GM12878 (cell line): ENCODE data around the gene ACTN3. TPM values are rescaled to one million over a fixed set of nuclear protein-coding genes. Genes with fewer than 3 reads are reported as not detected.
A peak's percentile ranks its signal among the peaks of the same experiment; 100 is the strongest.

Experiments
- ASH2L ChIP-seq: fragments of 300-600, 200-600 bp; sonication (generic); IDR thresholded peaks from 2 replicates; pipeline ENCODE4 v1.6.1; 2017; ENCODE audit warnings: low read depth, mild to moderate bottlenecking, borderline replicate concordance
- ATF3 ChIP-seq: IDR thresholded peaks from 2 replicates; pipeline ENCODE4 v1.6.1; 2011; ENCODE audit warnings: low read depth, mild to moderate bottlenecking, low read length, moderate library complexity, borderline replicate concordance; ENCODE audit errors: extremely low read depth
- BACH1 ChIP-seq: fragments of 450-650 bp; IDR thresholded peaks from 2 replicates; pipeline ENCODE4 v1.6.1; 2017; ENCODE audit warnings: mild to moderate bottlenecking, borderline replicate concordance
- CBX3 ChIP-seq: fragments of 200-600 bp; sonication (generic); IDR thresholded peaks from 2 replicates; pipeline ENCODE4 v1.6.1; 2016; ENCODE audit warnings: low read depth, borderline replicate concordance
- CEBPB ChIP-seq, 2 experiments: fragments of 150-350 bp in 1 of 2; IDR thresholded peaks; 2 replicates each; pipeline ENCODE4 v1.6.1; 2012 to 2014; ENCODE audit warnings: low read depth in 2 of 2, low read length in 2 of 2, borderline replicate concordance in 1 of 2, inconsistent platforms in 1 of 2
- CTCF ChIP-seq, 3 experiments: IDR thresholded peaks in 2 of 3; conservative IDR thresholded peaks in 1 of 3; 2 replicates each; pipeline ENCODE4 v1.5.1; 2011; ENCODE audit warnings: low read depth in 3 of 3, low read length in 3 of 3, mild to moderate bottlenecking in 3 of 3, control low read depth in 2 of 3, moderate library complexity in 2 of 3, inconsistent platforms in 1 of 3, mixed read lengths in 1 of 3; ENCODE audit not compliant: control insufficient read depth in 2 of 3, insufficient read depth in 1 of 3; ENCODE audit errors: extremely low read depth in 1 of 3
- ETV6 ChIP-seq, 2 experiments: fragments of 450-650 bp in 1 of 2; IDR thresholded peaks in 1 of 2; conservative IDR thresholded peaks in 1 of 2; 2 replicates each; pipeline ENCODE4 v1.6.1; 2014; ENCODE audit warnings: antibody characterized with exemption in 1 of 2, borderline replicate concordance in 1 of 2, low read depth in 1 of 2, mild to moderate bottlenecking in 1 of 2, moderate library complexity in 1 of 2
- HDAC2 ChIP-seq: fragments of 200-600 bp; sonication (generic); IDR thresholded peaks from 2 replicates; pipeline ENCODE4 v1.6.1; 2017
- HDAC6 ChIP-seq: fragments of 200-600 bp; sonication (generic); IDR thresholded peaks from one replicate; pipeline ENCODE4 v1.8.0; 2017; ENCODE audit warnings: antibody characterized with exemption; ENCODE audit not compliant: unreplicated experiment
- HSF1 ChIP-seq: fragments of 150-350 bp; IDR thresholded peaks from 2 replicates; pipeline ENCODE4 v1.6.1; 2014; ENCODE audit warnings: mild to moderate bottlenecking, low read depth, low read length
- IRF3 ChIP-seq: fragments of 450-650 bp; IDR thresholded peaks from 2 replicates; pipeline ENCODE4 v1.6.1; 2014; ENCODE audit warnings: mild to moderate bottlenecking
- IRF5 ChIP-seq: fragments of 450-650 bp; IDR thresholded peaks from 2 replicates; pipeline ENCODE4 v1.6.1; 2017; ENCODE audit warnings: borderline replicate concordance
- JUND ChIP-seq: IDR thresholded peaks from 2 replicates; pipeline ENCODE4 v1.6.1; 2012; ENCODE audit warnings: low read depth, mild to moderate bottlenecking, low read length, improper control_type of control experiment, moderate library complexity
- MTA2 ChIP-seq: fragments of 450-650 bp; IDR thresholded peaks from 2 replicates; pipeline ENCODE4 v1.6.1; 2016; ENCODE audit warnings: low read depth, mild to moderate bottlenecking, moderate library complexity
- PML ChIP-seq: IDR thresholded peaks from 2 replicates; pipeline ENCODE4 v1.6.1; 2012; ENCODE audit warnings: low read length, inconsistent platforms
- POLR2A ChIP-seq: IDR thresholded peaks from 2 replicates; pipeline ENCODE4 v1.6.1; 2011; ENCODE audit warnings: low read depth, mild to moderate bottlenecking, low read length
- RAD21 ChIP-seq: IDR thresholded peaks from 2 replicates; pipeline ENCODE4 v1.6.1; 2011; ENCODE audit warnings: mild to moderate bottlenecking, low read depth, low read length, moderate library complexity; ENCODE audit not compliant: insufficient read depth
- RB1 ChIP-seq: fragments of 450-650 bp; formaldehyde crosslinking; IDR thresholded peaks from 2 replicates; pipeline ENCODE4 v1.6.1; 2017; ENCODE audit warnings: mild to moderate bottlenecking, borderline replicate concordance
- SIN3A ChIP-seq: IDR thresholded peaks from 2 replicates; pipeline ENCODE4 v1.6.1; 2012; ENCODE audit warnings: low read depth, low read length, improper control_type of control experiment
- SIX5 ChIP-seq: IDR thresholded peaks from 2 replicates; pipeline ENCODE4 v1.6.1; 2011; ENCODE audit warnings: mild to moderate bottlenecking, low read depth, low read length, moderate library complexity; ENCODE audit not compliant: severe bottlenecking
- TAF1 ChIP-seq: IDR thresholded peaks from 2 replicates; pipeline ENCODE4 v1.6.1; 2011; ENCODE audit warnings: mild to moderate bottlenecking, low read depth, low read length, borderline replicate concordance
- TBL1XR1 ChIP-seq: IDR thresholded peaks from 2 replicates; pipeline ENCODE4 v1.6.1; 2012; ENCODE audit warnings: low read depth, low read length, improper control_type of control experiment
- YBX1 ChIP-seq: fragments of 450-650 bp; IDR thresholded peaks from 2 replicates; pipeline ENCODE4 v1.6.1; 2016; ENCODE audit warnings: antibody characterized with exemption
- ZBED1 ChIP-seq: IDR thresholded peaks from 2 replicates; pipeline ENCODE4 v1.6.1; 2016; ENCODE audit warnings: borderline replicate concordance
- ZSCAN29 ChIP-seq: fragments of 450-650 bp; IDR thresholded peaks from 2 replicates; pipeline ENCODE4 v1.6.1; 2017; ENCODE audit warnings: mild to moderate bottlenecking, moderate library complexity
- polyA plus RNA-seq, 11 experiments: library from polyadenylated mRNA; depleted of rRNA in 4 of 11; unstranded in 6 of 11; stranded (reverse) in 5 of 11; fragments of >200 nt; fragmentation: Nextera tagmentation in 4 of 11; fragmentation: Illumina TruSeq in 1 of 11; extraction: Ambion mirVana in 4 of 11; extraction: Trizol in 1 of 11; gene quantifications; 1 replicate in 1 of 11; 2 replicates in 10 of 11; pipeline versions ENCODE4 v1.2.1 to v1.2.3, GENCODE V29; 2011 to 2016; ENCODE audit warnings: inconsistent platforms in 2 of 11, missing spikeins in 2 of 11, low read depth in 1 of 11
- total RNA-seq, 4 experiments: library from RNA; depleted of rRNA in 3 of 4; stranded (reverse); fragments of >200 nt in 3 of 4; fragmentation: Illumina TruSeq in 1 of 4; extraction: Trizol in 1 of 4; gene quantifications; 2 replicates each; pipeline versions ENCODE4 v1.2.1 to v1.2.3, GENCODE V29; 2013 to 2021

Gene ACTN3
- total and polyA plus RNA-seq, 10 of the 15 experiments (the other 5 are each of a cell fraction or from before 2014, with no cell fraction given): 0.06 to 0.67 (median 0.17) TPM; not detected in 3

GRCh38 chr11:66592457-66593302 is 46.0 kb downstream of the ACTN3 start, which contains the start of the genes CCDC87 and CCS (continued):
- TF ChIP-seq MTA2 (no peak), RB1 (no peak; the same call in 1 of the 2 replicates), HSF1 (no peak), ETV6 (conservative IDR thresholded peaks at IDR 0.05 in 1 of 2, IDR thresholded peaks at IDR 0.05 in 1 of 2; ENCODE audit: borderline replicate concordance in 1 of 2, low read depth in 1 of 2) (no peak), BACH1 (peak; percentile 45; the same call in 1 of the 2 replicates), POLR2A (peak; percentile 100), TBL1XR1 (no peak), IRF3 (no peak), YBX1 (no peak), CBX3 (no peak), ZSCAN29 (no peak), JUND (no peak), ASH2L (no peak), IRF5 (no peak), SIN3A (peak; percentile 81; the same call in 1 of the 2 replicates), HDAC2 (no peak), CEBPB (IDR thresholded peaks at IDR 0.05; ENCODE audit: borderline replicate concordance in 1 of 2, low read depth in 2 of 2, low read length in 2 of 2) (no peak), CTCF (IDR thresholded peaks at IDR 0.05 in 2 of 3, conservative IDR thresholded peaks at IDR 0.05 in 1 of 3; ENCODE audit: control insufficient read depth in 2 of 3, extremely low read depth in 1 of 3, insufficient read depth in 1 of 3, low read depth in 3 of 3, low read length in 3 of 3) (peak; percentile 55 to 68 (median 56)), ATF3 (no peak), HDAC6 (peak; percentile 34), TAF1 (peak; percentile 80), ZBED1 (no peak), PML (peak; percentile 61; the same call in 1 of the 2 replicates), SIX5 (no peak), RAD21 (no peak)
